SU-DHL-6 (cell line): ENCODE data around the gene RAPGEFL1.

Experiments
- EZH2phosphoT487 ChIP-seq: fragments of 200-600 bp; sonication (generic), shearing (Covaris generic); conservative IDR thresholded peaks from 2 replicates; pipeline ENCODE4 v1.6.1; 2018; ENCODE audit warnings: mild to moderate bottlenecking, antibody characterized with exemption, low read length, moderate library complexity, mixed read lengths
- TF ChIP-seq, protein P1 (sequence below): fragments of 200-600 bp; sonication (generic); IDR thresholded peaks from one replicate; pipeline ENCODE4 v1.5.1; 2017; ENCODE audit warnings: antibody characterized with exemption, mild to moderate bottlenecking, low read length, moderate library complexity; ENCODE audit not compliant: insufficient read depth, poor library complexity, severe bottlenecking

DNA sequence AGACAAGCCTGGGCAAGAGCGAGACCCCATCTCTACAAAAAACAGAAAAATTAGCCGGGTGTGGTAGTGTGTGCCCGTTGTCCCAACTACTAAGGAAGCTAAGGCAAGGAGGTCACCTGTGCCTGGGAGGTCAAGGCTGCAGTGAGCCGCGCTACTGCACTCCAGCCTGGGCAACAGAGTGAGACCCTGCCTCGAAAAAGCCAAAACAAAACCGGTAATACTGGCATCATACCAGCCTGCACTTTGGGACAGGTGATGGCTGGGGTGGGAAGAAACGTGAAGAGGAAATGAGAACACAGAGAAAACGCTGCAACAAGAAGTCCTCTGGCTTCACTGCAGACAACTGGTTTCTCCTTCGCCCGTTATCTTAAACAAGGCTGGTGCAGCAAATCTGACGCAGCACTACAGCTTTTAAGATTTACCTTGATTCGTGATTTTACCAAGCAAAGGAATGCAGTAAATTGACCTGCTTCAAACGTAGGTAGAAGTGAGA lies 37.7 kb upstream of the RAPGEFL1 start:
- TF ChIP-seq, protein P1, sequence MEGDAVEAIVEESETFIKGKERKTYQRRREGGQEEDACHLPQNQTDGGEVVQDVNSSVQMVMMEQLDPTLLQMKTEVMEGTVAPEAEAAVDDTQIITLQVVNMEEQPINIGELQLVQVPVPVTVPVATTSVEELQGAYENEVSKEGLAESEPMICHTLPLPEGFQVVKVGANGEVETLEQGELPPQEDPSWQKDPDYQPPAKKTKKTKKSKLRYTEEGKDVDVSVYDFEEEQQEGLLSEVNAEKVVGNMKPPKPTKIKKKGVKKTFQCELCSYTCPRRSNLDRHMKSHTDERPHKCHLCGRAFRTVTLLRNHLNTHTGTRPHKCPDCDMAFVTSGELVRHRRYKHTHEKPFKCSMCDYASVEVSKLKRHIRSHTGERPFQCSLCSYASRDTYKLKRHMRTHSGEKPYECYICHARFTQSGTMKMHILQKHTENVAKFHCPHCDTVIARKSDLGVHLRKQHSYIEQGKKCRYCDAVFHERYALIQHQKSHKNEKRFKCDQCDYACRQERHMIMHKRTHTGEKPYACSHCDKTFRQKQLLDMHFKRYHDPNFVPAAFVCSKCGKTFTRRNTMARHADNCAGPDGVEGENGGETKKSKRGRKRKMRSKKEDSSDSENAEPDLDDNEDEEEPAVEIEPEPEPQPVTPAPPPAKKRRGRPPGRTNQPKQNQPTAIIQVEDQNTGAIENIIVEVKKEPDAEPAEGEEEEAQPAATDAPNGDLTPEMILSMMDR: no peak
- no peak for TF ChIP-seq EZH2phosphoT487
